HG02870 (cell line): Measurements from ENCODE around the gene RTL1.

Experiments used
- ATAC-seq: cut with Tn5 transposase; IDR thresholded peaks from one replicate; pipeline ENCODE4 v1.9.1; 2021; ENCODE audit warnings: mild to moderate bottlenecking, moderate library complexity; ENCODE audit not compliant: unreplicated experiment

The RTL1 gene

DNA sequence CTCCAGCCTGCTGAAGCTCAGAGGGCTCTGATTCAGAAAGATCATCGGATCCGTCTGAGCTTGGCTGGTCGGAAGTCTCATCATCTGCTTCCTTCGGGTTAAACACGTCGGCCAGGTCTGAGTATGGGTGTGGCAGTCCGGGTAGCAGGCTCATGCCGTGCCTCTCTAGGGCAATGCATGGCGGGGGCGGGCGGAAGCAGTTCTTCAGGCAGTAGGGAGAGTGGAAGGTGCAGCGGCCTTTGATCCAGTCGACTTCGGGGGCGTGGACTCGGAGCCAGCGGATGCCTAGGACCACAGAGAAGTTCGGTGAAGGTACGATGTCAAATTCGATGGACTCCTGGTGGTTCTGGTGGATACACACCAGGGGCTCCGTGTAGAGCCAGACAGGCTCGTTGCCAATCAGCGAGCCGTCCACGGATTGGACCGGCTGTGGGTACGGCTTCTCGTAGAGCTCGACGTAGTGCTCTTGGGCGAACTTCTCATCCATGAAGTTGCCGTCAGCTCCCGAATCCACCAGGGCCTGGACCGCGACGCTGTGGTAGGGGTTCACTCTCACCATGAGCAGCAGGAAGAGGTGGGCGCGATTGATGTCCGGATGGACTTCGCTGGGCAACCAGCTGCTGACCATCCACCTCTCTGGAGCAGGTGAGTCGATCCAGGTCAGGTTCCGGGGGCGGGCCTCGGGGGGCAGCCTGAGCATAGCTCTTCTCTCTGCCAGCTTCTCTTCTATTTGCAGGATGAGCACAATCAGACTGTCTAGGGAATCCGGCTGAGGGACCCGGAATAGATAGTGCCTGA, 20.3 kb downstream of the RTL1 start:
- ATAC-seq, result no peak

DNA sequence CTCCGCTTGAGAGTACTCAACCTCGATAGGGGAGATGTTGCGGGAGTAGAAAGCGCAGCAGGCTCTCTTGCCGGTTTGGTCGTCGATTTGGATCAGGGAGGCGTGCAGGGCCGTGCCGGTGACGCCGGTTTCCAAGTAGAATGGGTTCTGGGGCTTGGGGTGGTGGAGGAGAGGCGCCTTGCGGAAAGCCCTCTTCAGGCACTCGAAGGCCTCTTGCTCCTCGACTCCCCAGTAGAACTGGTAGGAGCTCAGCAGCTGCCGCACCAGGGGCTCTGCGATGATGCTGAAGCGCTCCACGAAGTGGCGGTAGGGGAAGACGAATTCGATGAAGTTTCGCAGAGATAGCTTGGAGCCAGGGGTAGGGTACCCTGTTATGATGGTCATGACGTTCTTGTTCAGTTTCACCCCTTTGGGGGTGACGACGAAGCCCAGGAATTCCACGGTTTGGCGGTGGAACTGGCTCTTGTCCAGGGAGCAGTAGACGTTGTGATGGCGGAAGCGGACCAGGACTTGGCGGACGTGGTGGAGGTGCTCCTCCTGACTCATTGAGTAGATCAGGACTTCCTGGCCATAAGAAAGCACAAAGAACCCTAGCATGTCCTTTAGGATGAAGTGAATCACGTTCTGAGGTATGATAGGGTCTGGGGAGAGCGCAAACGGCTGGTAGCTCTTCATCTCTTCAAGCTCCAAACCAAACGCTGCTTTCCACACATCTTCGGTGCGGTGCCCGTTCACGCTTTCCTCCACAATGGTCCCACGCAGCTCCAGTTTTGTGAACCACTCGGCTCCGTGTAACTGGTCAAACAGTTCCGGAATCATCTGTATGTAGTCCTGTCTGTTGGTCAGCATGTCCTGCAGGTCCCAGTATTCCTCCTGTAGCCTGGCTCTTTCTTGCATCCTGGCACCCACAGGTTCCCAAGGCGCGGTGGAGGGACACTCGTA, 21.2 kb downstream of the RTL1 start:
- ATAC-seq, result no peak

DNA sequence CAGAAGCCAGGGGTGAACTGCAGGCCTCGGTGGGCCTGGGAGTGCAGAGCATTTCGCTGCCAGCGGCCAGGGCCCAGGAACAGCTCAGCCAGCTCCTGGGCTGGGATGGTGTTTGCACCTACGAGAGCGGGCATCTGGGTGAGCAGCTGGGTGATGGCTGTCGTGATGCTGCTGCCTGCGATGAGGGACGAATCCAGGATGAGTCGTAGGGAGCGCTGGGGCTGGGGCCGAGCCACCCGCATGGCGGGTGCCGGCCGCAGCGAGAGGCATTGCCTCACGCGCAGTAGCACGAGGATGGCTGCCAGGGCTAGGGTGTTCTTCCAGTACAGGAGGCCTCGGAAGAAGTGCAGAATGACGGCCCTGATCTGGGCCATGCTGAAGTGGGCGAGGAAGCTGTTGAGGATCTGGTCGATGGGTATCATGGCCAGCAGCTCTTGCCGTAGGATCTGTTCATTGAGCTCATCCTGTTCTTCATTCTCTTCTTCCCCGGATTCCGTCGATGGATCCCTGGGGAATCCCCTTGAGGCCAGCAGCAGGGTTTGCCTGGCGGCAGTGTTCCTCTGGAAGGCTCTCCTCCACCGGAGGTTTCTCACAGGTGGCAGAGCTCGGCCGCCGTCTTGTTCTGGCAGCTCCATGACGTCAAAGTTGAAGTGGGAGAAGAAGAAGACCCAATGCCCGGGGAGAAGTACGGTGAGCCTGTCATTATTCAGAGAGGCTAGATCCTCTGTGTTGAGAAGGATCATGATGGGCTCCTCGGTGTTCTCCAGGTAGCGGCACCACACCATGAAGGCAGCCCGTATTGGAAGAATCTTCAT, 22.1 kb downstream of the RTL1 start:
- ATAC-seq, result no peak

DNA sequence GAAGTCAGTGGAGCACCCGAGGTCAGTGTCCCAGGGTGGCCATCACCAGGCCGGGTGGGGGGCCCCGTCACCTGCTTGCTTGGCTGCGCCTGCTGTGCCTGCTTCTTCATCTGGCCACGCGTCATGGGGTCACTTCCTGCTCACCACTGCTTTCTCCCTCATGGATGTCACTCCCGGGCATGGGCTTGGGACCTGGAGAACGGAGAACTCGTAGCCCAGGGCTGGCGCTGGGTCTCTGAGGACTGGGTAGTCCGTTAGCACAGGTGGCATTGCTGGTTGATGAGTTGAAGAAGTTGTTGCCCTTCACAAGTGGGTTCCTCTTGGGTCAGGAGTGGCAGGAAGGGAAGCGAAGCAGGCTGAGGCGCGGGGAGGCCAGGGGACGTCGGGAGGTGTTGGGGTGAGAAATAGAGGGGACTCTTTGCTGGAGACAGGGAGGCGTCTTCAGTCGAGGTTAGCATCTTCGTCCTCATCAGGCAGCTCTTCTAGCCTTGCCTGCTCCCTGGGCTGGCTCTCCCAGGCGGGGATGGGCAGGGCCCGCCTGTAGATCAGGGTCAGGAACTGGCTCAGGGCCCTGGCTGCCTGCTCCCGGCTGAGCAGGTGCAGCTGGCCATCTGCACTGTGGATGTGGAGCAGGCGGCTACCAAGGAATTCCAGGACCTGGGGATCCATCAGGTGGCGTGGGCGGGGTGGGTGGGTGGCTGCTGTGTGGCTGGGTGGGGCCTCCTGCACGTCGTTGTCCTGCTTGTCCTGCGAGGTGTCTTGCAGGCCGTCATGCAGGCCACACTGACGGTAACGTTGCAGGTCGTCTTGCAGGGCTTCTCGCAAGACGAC, 23.0 kb downstream of the RTL1 start:
- no peak for ATAC-seq

DNA sequence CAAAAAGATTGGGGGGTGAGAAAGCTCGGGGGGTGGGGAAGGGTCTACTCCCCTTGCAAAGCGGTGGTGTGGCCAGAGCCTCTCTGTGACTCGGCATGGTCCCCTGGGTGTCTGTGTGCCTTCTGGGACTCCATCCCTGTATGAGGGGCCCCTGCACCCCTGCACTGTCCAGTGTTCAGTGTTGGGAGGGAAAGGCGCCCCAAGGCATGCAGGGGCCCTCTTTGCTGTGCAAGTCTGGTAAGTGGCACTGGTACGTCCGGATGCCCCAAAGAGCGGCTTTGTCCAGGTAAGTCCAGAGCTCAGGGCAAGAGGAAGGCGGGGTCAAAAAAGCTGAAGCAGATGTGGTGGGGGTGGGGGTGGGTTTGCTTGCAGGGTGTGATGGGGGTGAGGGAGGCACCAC, 23.7 kb downstream of the RTL1 start:
- no peak for ATAC-seq

DNA sequence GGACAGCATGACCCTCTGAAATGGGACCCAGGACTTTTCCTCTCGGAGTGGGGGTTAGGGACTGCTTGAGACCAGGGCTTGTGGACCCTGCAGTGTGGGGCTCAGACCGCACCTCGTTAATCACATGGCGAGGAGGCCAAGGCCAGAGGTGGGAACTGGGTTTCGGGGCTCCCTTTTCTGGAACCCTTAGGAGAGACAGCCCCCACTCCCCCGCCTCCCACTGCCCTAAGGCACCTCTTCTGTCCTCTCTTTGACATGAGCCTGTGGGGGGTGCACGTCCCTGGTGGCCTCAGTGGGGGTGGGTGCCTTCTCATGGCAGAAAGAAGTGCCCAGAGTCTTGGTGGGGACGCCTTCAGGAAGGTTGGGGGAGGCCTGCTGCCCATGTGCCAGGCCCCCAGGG, 24.3 kb downstream of the RTL1 start:
- ATAC-seq, result no peak

DNA sequence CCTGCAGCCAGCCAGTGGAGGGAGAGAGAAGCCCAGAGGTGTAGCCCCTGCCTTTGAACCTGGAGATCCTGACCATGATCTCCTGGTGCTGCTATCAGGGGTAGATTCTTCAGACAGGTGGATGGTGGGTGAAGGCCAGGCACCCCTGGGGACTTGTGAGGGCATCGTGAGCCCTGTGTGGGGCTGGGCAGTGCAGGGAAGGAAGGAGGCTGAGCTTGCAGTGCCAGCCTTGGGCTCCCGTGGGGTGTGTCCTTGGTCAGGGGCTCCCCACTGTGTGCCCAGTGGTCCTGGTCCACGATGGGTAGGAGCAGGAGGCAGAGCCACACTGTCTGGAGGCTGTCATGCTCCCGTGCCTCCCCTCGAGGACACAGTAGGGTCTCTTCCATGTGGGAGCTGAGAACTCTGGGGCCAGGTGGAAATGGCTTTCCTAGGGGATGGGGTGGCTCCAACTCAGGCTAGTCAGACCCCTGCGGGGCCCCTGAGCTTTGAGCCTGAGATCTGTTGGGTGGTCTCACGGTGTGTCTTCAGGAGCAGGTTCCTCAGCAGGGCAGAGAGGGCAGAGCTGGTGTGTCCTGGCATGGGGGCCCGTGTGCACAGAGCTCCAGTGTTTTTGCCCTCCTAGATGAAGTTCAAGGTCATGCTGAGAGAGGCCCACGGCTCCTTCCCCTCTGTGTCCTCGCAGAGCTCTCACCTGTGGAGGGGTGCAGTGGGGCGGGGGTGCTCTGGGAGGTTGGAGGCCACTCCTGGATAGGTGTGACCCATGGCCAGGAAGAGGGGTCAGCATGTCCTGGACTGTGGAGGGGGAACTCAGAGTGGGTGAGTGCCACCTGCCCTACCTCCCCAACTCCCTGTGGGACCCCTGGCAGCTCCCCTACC, 25.0 kb downstream of the RTL1 start:
- no peak for ATAC-seq

DNA sequence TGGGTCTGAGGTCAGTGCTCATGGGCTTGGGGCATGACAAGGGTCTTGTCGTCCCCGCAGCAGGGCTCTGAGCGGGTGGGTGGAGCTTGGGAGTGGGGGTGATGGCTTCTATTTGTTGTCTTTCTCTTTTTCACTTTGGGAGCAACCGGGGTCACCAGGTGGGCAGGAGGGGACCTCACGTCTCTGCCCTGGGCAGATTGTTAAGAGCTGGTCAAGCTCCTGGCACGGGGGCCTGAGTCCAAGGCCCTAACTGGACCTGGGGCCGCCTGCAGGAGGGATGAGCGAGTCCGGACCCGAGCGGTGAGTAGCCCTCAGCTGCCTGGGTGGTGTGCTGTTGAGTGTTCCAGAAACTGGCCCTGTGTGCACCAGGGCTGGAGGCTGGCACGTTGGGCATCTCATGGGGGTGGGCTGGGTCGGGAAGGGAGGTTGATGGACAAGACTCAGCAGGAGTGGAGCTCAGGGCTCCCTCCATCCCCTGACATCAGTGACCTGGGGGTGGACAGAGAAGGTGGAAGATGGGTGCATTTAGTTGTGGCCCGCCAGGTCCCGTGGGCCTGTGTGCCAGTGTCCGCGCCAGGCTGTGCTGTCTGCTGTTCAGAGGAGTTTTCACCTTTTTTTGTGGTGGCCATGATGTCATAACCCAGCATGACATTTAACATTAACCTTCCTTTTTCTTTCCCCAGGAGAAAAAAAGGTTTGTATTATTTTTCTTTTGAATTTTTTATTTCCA, 27.5 kb downstream of the RTL1 start:
- no peak for ATAC-seq

DNA sequence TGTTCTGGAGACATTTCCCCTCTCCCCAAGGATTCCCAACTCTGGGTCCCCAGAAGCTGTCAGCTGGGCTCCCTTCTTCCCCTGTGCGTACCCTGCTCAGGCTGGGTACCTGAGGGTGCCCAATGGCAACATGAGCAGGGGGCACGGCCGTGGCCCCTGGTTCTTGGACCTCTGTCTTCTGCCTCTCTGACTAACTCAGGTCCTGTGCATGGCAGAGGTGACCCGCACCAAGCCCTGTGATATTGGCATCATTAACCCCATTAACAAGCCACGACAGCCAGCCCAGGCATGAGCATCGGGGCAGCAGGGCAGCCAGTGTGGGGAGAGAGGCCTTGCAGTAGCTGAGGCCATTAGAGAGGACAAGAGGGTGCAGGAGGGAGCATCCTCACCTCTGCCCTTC, 28.4 kb downstream of the RTL1 start:
- no peak for ATAC-seq

DNA sequence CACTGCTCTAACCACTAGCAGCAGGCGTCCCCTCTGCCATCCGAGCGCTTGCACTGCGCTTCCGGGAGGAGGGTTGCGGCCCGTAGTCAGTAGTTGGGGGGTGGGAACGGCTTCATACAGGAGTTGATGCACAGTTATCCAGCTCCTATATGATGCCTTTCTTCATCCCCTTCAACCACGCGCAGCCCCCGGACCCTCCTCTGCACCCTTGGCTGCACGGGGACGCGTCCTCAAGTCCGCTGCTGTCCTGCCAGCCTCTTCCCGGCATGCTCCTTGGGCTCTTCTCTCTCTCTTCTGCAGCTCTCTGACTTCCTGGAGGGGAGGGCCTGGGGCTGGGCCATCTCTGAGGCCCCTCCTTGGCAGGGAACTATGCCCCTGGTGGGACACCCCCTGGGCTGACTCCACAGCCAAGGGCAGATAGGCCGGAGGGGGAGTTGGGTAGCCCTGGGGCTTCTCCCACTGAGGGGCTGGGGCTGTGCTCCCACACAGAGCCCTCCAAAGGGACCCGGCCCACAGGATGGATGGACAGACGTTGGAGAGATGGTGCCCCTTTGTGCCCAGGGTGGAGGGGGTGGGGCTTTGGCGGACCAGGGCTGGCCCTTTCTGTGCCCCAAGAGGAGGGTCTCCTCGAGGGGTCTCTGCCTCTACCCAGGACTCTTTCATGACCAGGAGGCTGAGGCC, 29.0 kb downstream of the RTL1 start:
- ATAC-seq, result no peak

DNA sequence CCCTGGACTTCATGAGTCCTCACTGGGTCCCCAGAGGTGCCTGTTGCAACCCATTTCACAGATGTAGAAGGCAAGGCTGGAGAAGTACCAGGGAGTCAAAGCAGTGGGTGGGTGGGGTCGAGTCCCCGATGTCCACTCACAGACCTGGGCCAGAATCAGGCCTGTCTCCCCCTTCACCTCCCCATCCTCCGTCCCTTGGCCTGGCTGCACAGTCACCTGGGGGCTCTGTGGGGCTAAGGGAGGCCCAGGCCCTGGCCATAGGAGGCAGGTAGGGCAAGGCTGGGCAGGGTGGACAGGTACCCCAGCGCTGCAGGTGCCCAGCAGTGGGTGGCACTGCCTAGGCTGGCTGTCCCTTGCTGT, 29.5 kb downstream of the RTL1 start:
- ATAC-seq, result no peak

DNA sequence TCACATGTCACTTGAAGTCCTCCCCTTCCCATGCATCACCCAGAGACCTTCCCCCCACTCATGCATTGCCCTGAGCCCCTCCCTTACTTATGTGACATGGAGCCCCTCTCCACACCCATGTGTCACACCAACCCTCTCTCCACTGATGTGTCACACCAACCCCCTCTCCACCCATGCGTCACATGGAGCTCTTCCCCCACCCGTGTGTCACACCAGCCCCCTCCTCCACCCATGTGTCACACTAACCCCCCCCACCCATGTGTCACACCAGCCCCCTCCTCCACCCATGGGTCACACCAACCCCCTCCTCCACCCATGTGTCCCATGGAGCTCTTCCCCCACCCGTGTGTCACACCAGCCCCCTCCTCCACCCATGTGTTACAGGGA, 30.4 kb downstream of the RTL1 start:
- no peak for ATAC-seq

DNA sequence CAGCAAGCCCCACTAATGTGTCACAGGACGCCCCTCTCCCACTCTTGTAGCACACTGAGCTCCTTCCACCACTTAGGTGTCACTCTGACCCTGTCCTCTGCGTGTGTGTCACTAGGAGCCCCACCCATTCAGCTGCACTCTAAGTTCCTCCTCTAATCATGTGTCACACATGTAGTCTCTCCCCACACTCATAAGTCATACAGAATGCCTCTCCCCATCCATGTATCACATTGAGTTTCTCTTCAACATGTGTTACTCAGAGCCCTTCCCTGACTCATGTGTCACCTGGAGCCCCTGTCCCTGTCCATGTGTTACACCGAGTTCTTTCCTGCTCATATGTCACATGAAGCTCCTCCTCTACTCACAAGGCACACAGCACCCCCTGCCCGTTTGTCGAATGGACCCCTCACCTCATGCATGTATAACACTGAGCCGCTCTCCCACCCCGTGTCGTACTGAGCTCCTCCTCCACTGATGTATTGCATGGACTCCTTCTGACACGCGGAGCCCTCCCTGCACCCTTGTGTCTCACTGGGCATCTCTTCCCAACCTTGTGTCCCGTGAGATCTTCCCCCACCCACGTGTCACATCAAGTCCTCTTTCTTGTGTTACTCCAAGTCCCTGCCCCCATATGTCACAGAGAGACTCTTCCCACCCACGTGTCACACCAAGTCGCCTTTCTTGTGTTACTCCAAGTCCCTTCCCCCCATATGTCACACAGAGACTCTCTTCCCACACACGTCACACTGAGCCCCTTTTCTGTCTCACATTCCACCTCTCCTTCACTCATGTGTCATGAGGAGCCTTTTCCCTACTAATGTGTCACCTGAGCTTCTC, 31.0 kb downstream of the RTL1 start:
- no peak for ATAC-seq

DNA sequence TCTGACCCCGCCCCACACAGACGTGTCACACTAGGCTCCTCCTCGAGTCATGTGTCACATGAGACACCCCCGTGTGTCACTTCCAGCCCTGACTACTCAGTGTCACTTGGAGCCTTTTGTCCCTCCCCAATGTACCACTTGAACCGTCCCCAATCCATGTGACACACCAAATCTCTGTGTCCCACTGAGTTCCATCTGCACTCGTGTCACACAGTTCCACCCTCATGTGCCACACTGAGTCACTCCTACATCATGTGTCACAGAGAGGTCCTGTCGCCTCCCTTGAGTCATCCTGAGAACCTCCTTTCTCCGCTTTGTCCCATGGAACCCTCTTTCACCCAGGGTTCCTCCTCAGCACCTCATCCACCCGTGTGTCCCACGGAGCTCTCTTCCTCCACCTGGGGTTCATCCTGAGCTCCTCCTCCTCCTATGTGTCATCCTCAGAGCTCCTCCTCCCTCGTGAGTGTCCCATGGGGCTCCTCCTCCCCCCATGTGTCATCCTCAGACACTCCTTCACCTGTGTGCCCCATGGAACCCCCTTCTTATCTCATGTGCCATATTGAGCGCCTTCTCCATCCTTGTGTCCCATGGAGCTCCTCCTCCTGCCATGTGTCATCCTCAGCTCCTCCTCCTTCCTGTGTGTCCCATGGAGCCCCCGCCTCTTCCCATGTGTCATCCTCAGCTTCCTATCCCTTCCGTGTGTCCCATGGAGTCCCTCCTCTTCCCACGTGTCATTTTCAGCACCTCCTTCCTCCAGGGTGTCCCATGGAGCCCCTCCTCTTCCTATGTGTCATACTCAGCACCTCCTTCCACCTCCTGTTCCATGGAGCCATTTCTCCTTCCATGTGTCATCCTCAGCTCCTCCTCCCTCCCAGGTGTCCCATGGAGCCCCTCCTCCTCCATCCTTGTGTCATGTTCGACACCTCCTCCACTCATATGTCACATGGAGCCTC, 32.0 kb downstream of the RTL1 start:
- no peak for ATAC-seq

DNA sequence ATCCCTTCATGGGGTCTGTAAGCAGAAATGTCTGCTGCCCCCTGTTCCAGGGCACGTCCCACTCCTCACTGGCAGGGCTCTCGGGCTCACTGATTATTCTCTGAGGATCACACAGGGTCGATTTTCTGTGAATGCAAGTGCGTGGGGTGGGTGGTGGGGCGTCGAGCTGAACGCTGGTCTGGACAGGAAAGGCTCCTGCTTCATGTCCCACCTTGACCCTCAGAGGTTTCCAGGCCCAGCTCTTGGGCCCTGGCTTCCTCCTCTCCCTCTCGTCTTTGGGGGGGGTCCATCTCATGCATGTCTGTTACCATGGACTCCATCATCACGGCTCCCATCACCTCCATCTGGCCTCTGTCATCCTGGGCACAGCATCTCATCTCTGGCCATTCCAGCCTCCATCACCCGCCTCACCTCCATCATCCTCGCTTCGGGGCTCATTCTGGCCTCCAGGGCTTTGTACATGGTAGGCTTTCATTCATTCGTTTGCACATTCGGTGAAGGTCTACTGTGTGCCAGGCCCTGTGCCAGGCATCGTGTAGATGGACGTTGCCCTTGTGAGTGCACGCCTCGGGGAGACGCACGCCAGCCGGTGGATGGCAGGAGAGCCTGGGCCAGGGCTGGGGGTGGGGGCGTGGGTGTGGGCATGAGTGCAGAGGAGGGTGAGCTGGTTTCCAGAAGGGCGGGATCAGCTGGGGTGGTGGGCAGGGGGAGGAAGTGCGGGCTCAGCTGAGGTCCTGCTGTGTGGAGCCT, 34.7 kb downstream of the RTL1 start:
- ATAC-seq, result no peak
